Fibroblast of mammary gland (primary cell): ENCODE data around the gene GPRIN1.

Experiments
- DNase-seq: peaks from one replicate; pipeline ENCODE4 v3.0.0-alpha.2; 2010; ENCODE audit warnings: low read depth
- H3K4me3 ChIP-seq: 2 replicates; pipeline ENCODE4 v1.5.1; 2011; ENCODE audit warnings: low read depth, mild to moderate bottlenecking, low read length, moderate library complexity; ENCODE audit not compliant: control insufficient read depth
- CTCF ChIP-seq: conservative IDR thresholded peaks from 2 replicates; pipeline ENCODE4 v1.5.1; 2011; ENCODE audit warnings: low read depth, low read length, inconsistent platforms; ENCODE audit not compliant: control insufficient read depth, insufficient read depth

GPRIN1 gene

GRCh38 chr5:176609724-176610434 lies at the start of gene GPRIN1:
GPRIN1 (minus strand) TSS chr5:176610156; CDS start chr5:176599834, 10,322 bp downstream.
- DNase-seq: peak; percentile 26
- TF ChIP-seq CTCF: no peak
- peak within 1 kb of the TSS; percentile 55 for H3K4me3 ChIP-seq

- DNase-seq: no peak
- no peak overlapping the region for H3K4me3 ChIP-seq
- TF ChIP-seq CTCF: no peak
Observed at GRCh38 chr5:176659512-176659839, 49.5 kb upstream of the GPRIN1 start.

GRCh38 chr5:176658817-176659511 lies 49.0 kb upstream of the GPRIN1 start:
- TF ChIP-seq CTCF: no peak
- DNase-seq: peak; percentile 35
- no peak overlapping the region for H3K4me3 ChIP-seq

GRCh38 chr5:176658007-176658599 lies 48.1 kb upstream of the GPRIN1 start:
- peak; percentile 68 for DNase-seq
- TF ChIP-seq CTCF: peak; percentile 82
- no peak overlapping the region for H3K4me3 ChIP-seq

- H3K4me3 ChIP-seq: no peak overlapping the region
- DNase-seq: no peak
Observed at GRCh38 chr5:176656467-176656990, 46.6 kb upstream of the GPRIN1 start.

GRCh38 chr5:176654856-176655255 lies 44.9 kb upstream of the GPRIN1 start:
- no peak for DNase-seq
- H3K4me3 ChIP-seq: no peak overlapping the region
- no peak for TF ChIP-seq CTCF

More at GRCh38 chr5:176656467-176656990, 46.6 kb upstream of the GPRIN1 start:
- no peak for TF ChIP-seq CTCF
